GM06990 (cell line): Measurements from ENCODE around the gene NOD1.
"Not testable (repeated sequence)": the region's sequence is repeated elsewhere in the genome, so short reads cannot be mapped to it uniquely, and the experiment has no call there.

Experiments
- DNase-seq: peaks from one replicate; pipeline ENCODE4 v3.0.0-alpha.2; 2011; ENCODE audit not compliant: insufficient read length; ENCODE audit errors: extremely low read depth
- H3K27me3 ChIP-seq: replicated peaks from 2 replicates; pipeline ENCODE4 v1.6.0; 2011; ENCODE audit warnings: low read length; ENCODE audit not compliant: control insufficient read depth, insufficient read depth
- H3K36me3 ChIP-seq: 2 replicates; pipeline ENCODE4 v1.5.1; 2011; ENCODE audit warnings: low read length; ENCODE audit not compliant: control insufficient read depth, insufficient read depth
- H3K4me3 ChIP-seq: replicated peaks from 2 replicates; pipeline ENCODE4 v1.5.1; 2011; ENCODE audit warnings: low read depth, mild to moderate bottlenecking, control low read depth, low read length
- TF ChIP-seq, protein P1 (sequence below): IDR thresholded peaks from 2 replicates; pipeline ENCODE4 v1.5.1; 2011; ENCODE audit warnings: low read length, control low read depth, mild to moderate bottlenecking, inconsistent platforms; ENCODE audit not compliant: insufficient read depth, poor library complexity, severe bottlenecking

The NOD1 gene

DNA sequence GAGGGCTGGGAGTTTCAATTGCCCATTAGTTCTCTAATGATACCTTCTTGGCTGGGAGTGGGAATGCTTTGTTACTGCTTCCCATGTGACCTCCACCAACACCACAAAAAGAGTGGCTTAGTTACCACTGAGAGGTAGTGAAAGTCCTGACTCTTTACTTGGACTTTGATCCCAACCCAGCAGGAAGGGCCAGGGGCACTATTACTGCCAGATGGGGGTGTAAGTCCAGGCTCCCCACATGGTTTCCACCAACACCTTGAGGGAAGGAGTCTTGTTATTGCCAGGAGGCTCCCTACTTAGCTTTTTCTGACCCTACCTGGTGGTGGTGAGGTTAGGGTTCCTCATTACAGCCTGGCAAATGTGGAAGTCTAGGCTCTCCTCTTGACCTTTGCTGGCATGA, 14.6 kb upstream of the NOD1 start:
- TF ChIP-seq, protein P1, sequence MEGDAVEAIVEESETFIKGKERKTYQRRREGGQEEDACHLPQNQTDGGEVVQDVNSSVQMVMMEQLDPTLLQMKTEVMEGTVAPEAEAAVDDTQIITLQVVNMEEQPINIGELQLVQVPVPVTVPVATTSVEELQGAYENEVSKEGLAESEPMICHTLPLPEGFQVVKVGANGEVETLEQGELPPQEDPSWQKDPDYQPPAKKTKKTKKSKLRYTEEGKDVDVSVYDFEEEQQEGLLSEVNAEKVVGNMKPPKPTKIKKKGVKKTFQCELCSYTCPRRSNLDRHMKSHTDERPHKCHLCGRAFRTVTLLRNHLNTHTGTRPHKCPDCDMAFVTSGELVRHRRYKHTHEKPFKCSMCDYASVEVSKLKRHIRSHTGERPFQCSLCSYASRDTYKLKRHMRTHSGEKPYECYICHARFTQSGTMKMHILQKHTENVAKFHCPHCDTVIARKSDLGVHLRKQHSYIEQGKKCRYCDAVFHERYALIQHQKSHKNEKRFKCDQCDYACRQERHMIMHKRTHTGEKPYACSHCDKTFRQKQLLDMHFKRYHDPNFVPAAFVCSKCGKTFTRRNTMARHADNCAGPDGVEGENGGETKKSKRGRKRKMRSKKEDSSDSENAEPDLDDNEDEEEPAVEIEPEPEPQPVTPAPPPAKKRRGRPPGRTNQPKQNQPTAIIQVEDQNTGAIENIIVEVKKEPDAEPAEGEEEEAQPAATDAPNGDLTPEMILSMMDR: no peak
- peaks cover 1% of the 10 kb centered on the region for H3K36me3 ChIP-seq
- DNase-seq: no peak
- no peak overlapping the region for H3K4me3 ChIP-seq
- H3K27me3 ChIP-seq: no peaks in the 10 kb centered on the region

DNA sequence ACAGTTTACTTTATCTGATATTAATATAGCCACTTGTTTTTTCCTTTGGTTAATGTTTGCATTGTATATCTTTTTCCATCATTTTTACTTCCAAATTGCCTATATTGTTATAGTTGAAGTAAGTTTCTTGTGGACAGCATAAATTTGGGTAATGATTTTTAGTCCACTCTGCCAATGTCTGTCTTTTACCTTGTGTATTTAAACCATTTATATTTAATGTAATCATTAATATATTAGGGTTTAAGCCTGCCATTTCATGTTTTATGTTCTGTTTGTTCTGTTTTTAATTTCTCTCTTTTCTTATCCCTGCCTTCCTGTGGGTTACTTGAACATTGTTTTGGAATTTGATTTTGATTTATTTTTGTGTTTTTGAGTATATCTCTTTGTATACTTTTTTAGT, 12.8 kb upstream of the NOD1 start:
- no peaks in the 10 kb centered on the region for H3K27me3 ChIP-seq
- TF ChIP-seq, protein P1: no peak
- no peak for DNase-seq
- H3K36me3 ChIP-seq: no peaks in the 10 kb centered on the region; the same call in 1 of the 2 replicates
- H3K4me3 ChIP-seq: no peak overlapping the region

DNA sequence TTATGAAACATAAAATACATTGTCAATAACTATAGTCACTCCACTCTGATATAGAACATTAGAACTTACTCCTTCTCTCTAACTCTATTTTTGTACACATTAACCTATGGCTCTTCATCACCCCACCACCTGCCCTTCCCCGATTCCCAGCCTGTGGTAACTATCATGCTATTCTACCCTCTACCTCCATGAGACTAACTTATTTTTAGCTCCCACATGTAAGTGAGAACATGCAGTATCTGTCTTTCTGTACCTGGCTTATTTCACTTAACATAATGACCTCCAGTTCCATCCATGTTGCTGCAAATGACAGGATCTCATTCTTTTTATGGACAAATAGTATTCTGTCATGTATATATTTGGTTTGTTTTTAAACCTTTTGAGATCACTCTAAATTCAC, 8.8 kb upstream of the NOD1 start:
- TF ChIP-seq, protein P1: no peak
- DNase-seq: no peak
- Histone ChIP-seq H3K27me3 (no peaks in the 10 kb centered on the region), H3K36me3 (no peaks in the 10 kb centered on the region), H3K4me3 (no peak overlapping the region)

DNA sequence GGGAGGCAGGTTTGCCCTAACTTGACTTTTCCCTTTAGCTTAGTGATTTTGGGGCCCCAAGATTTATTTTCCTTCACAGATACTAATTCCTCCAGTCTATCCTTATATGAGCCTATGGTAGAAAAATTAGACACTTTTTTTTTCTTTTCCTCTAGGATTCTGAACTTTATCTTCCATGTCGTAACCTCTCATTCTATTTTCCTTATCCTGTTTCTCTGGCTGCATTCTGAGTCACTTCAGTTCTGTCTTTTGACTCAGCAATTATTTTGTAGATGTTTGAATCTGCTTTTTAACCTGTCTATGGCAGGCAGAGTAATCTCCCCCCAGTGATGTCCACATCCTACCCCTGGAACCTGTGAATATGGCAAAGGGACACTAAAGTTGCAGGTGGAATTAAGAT, 7.1 kb upstream of the NOD1 start:
- TF ChIP-seq, protein P1: no peak
- H3K4me3 ChIP-seq: no peak overlapping the region
- H3K27me3 ChIP-seq: no peaks in the 10 kb centered on the region
- H3K36me3 ChIP-seq: no peaks in the 10 kb centered on the region
- DNase-seq: no peak

DNA sequence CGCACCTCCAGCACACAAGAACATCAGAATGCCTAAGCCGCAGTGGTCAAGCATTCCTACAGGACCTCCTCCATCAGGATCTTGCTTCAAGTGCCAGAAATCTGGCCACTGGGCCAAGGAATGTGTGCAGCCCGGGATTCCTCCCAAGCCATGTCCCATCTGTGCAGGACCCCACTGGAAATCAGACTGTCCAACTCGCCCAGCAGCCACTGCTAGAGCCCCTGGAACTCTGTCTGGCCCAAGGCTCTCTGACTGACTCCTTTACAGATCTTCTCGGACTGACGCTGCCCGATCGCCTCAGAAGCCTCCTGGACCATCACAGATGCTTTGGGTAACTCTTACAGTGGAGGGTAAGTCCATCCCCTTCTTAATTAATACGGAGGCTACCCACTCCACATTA, 2.8 kb upstream of the NOD1 start:
- DNase-seq, H3K4me3 ChIP-seq, H3K36me3 ChIP-seq, H3K27me3 ChIP-seq: not testable (repeated sequence)

DNA sequence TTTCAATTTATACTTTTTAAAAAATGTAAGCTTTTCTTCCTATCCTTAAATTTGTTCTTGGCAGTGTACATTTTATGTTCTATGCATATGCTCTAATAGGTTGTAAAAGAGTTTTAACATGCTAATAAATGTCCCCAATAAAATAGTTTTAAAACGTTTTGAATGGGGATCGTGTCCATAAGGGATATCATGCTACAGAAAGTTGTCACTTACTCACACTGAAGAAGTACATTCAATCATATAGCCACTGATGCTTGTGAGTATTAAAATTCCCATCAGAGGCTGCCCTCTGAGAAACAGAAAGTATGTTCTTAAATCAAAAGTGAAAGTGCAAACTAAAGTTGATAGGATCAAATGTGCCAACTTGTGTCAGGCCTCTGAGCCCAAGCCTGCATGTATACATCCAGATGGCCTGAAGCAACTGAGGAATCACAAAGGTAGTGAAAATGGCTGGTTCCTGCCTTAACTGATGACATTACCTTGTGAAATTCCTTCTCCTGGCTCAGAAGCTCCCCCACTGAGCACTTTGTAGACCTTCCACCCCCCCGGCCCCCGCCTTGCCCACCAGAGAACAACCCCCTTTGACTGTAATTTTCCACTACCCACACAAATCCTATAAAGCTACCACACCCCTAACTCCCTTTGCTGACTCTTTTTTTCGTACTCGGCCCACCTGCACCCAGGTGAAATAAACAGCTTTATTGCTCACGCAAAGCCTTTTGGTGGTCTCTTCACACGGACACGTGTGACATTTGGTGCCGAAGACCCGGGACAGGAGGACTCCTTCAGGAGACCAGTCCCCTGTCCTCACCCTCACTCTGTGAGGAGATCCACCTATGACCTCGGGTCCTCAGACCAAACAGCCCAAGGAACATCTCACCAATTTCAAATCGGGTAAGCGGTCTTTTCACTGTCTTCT, 877 bp upstream of the NOD1 start:
- TF ChIP-seq, protein P1: no peak
- no peaks in the 10 kb centered on the region for H3K36me3 ChIP-seq
- peak overlapping the region; percentile 80 for H3K4me3 ChIP-seq
- no peak for DNase-seq
- H3K27me3 ChIP-seq: no peaks in the 10 kb centered on the region
